Transverse colon (tissue), 4 donors: ENCODE results near the gene CDH13. TPM values are rescaled to one million over a fixed set of nuclear protein-coding genes. Genes with fewer than 3 reads are reported as not detected.
A peak's percentile ranks its signal among the peaks of the same experiment; 100 is the strongest.

Experiments
- DNase-seq: peaks from one replicate; pipeline ENCODE4 v3.0.0-alpha.2; 2019
- H3K27ac ChIP-seq, 4 donors: fragments of 200-600 bp; sonication (generic); 2 replicates each; pipeline ENCODE4 v1.5.1; 2016 to 2018; ENCODE audit warnings: inconsistent platforms in 4 of 4
- H3K27me3 ChIP-seq: fragments of 200-600 bp; sonication (generic); 2 replicates; pipeline ENCODE4 v1.5.1; 2017; ENCODE audit warnings: inconsistent platforms
- H3K36me3 ChIP-seq, 4 donors: fragments of 200-600 bp; sonication (generic); 2 replicates each; pipeline ENCODE4 v1.5.1; 2017 to 2019; ENCODE audit warnings: inconsistent platforms in 4 of 4
- H3K4me1 ChIP-seq, 4 donors: fragments of 200-600 bp; sonication (generic); 2 replicates each; pipeline ENCODE4 v1.5.1; 2017 to 2020; ENCODE audit warnings: inconsistent platforms in 4 of 4
- H3K4me3 ChIP-seq, 4 donors: fragments of 200-600 bp; sonication (generic); 1 replicate in 1 of 4; 2 replicates in 3 of 4; pipeline versions ENCODE4 v1.5.1 to v1.6.1; 2017 to 2019; ENCODE audit warnings: inconsistent platforms in 4 of 4
- H3K9me3 ChIP-seq, 2 donors: fragments of 200-600 bp; sonication (generic); 2 replicates each; pipeline ENCODE4 v1.5.1; 2017 to 2019; ENCODE audit warnings: inconsistent platforms in 2 of 2
- CTCF ChIP-seq, 5 experiments: fragments of 200-600 bp in 3 of 5; fragments of 450-650 bp in 2 of 5; sonication (generic) in 3 of 5; IDR thresholded peaks; 1 replicate in 2 of 5; 2 replicates in 3 of 5; pipeline ENCODE4 v1.5.1; 2016 to 2017; ENCODE audit warnings: antibody characterized with exemption in 5 of 5, inconsistent platforms in 3 of 5, mild to moderate bottlenecking in 2 of 5, moderate library complexity in 1 of 5
- EP300 ChIP-seq: sonication (generic); formaldehyde crosslinking; IDR thresholded peaks from one replicate; pipeline ENCODE4 v1.6.1; 2017; ENCODE audit warnings: antibody characterized with exemption, low read depth
- POLR2A ChIP-seq: fragments of 450-650 bp; IDR thresholded peaks from one replicate; pipeline ENCODE4 v1.6.1; 2016; ENCODE audit warnings: antibody characterized with exemption, mild to moderate bottlenecking, moderate library complexity
- POLR2AphosphoS5 ChIP-seq, 3 donors: sonication (generic); formaldehyde crosslinking; IDR thresholded peaks; one replicate each; pipeline ENCODE4 v1.6.1; 2016; ENCODE audit warnings: antibody characterized with exemption in 3 of 3
- WGBS, 2 donors: methylation state at CpG; one replicate each; pipeline ENCODE4 v1.1.5; 2018; ENCODE audit warnings: low coverage in 1 of 2; 5-methylcytosine and 5-hydroxymethylcytosine counted together
- in situ Hi-C, 4 donors: fragments of 200-750 bp; cut with MboI; loops; one replicate each; pipeline versions ENCODE4 v1.15.0 to v1.15.1; 2017; ENCODE audit warnings: low sequenced_read_pairs in 3 of 4, low pct_ligation_motif_present in 1 of 4, low pct_unique_long_range_greater_than_20kb in 1 of 4
- intact Hi-C: fragments of 100-400 bp; cut with DNase I; formaldehyde crosslinking; loops from one replicate; pipeline ENCODE4 v1.15.1; 2023; ENCODE audit warnings: low total_unique reads
- total RNA-seq, 4 donors: library from RNA; depleted of rRNA; stranded (reverse); fragments of >200 nt; gene quantifications; one replicate each; pipeline ENCODE4 v1.1.0, GENCODE V29; 2016

Gene CDH13
- total RNA-seq, 4 donors from 2014 or later, result 3.8 to 28.1 (median 5.8) TPM

DNA sequence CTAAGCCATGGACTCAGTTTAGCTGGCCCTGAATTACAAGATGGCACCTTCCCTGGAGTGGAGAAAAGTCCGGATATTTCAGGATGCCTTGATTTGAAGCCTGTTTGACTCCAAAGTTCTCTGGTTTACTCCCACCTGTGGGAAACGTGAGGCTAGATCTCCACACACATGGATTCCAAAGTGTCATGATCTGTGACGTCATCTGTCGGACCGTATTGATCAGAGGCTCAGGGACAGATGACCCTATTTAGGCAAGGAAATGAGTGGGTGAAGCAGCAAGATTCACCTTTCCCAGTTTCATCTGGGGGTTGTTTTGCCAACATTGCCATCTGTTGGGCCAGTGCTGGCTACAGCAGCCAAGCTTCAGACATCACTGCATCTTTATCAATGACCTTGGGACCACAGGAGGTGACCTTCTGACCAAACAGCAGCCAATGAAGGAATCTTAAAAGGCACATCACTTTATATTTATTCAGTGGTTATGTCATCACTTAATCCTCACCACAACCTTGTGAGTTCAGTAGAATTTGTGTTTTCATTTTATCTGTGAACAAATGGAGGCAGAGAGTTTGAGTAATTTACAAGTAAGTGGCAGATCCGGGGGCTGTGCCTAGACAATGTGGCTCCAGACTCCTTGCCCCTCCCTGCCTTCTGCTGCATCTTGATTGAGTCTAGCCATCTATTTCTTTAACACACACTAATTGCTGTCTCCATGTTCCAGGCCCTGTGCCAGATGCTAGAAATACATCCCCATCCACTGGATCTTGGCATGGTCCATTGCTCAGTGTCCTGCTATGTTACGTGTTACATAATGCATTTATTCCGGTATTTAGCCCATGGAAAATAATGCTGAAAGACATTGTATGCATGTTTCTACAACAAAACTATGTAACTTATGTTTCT is 1.5 kb upstream of the CDH13 start:
- Histone ChIP-seq H3K27ac (no peak overlapping the region), H3K36me3 (no peaks in the 10 kb centered on the region), H3K4me1 (peaks cover 10 to 19% (median 12%) of the 10 kb centered on the region in 4 donors), H3K9me3 (no peaks in the 10 kb centered on the region), H3K4me3 (no peak overlapping the region), H3K27me3 (peaks cover 63% of the 10 kb centered on the region)
- in situ Hi-C loops (no loop called here), intact Hi-C loops (no loop called here)
- no peak for TF ChIP-seq POLR2A
- TF ChIP-seq CTCF (IDR thresholded peaks at IDR 0.05), result no peak
- TF ChIP-seq EP300, result no peak
- no peak for TF ChIP-seq POLR2AphosphoS5 (IDR thresholded peaks at IDR 0.05)
- 88 to 90% methylated on average over 4 to 8 of the region's 8 CpGs for WGBS, 2 donors
- DNase-seq, result no peak

- intact Hi-C loops, result no loop called here
- TF ChIP-seq POLR2A, result no peak
- no peak for TF ChIP-seq CTCF (IDR thresholded peaks at IDR 0.05)
- TF ChIP-seq EP300, result no peak
- TF ChIP-seq POLR2AphosphoS5 (IDR thresholded peaks at IDR 0.05), result no peak
- Histone ChIP-seq H3K9me3 (no peaks in the 10 kb centered on the region), H3K4me3 (peak overlapping the region; percentile 30 to 54 (median 40)), H3K4me1 (peaks cover 10 to 19% (median 12%) of the 10 kb centered on the region in 4 donors), H3K27ac (peak overlapping the region in 2 of 4 donors; percentile 48 to 54), H3K27me3 (peaks cover 64% of the 10 kb centered on the region), H3K36me3 (no peaks in the 10 kb centered on the region)
- WGBS, 2 donors, result 13 to 24% methylated on average over 3 to 11 of the region's 13 CpGs
- DNase-seq, result peak; percentile 26
- in situ Hi-C loops, result no loop called here
These were observed 1.3 kb downstream of the CDH13 start for GRCh38 chr16:82628088-82628423.

- no peaks in the 10 kb centered on the region for H3K36me3 ChIP-seq
- H3K27me3 ChIP-seq, result peaks cover 64% of the 10 kb centered on the region
- in situ Hi-C loops (no loop called here), intact Hi-C loops (no loop called here)
- 56% methylated on average over 3 of the region's 3 CpGs; no CpG with 5 or more reads in 1 of the 2 donors for WGBS, 2 donors
- TF ChIP-seq POLR2AphosphoS5 (IDR thresholded peaks at IDR 0.05), result no peak
- peak overlapping the region in 2 of 4 donors; percentile 19 to 31 for H3K27ac ChIP-seq
- peaks cover 10 to 19% (median 13%) of the 10 kb centered on the region in 4 donors for H3K4me1 ChIP-seq
- H3K4me3 ChIP-seq, result no peak overlapping the region
- DNase-seq, result no peak
- H3K9me3 ChIP-seq, result no peaks in the 10 kb centered on the region
These were observed 1.9 kb downstream of the CDH13 start for GRCh38 chr16:82628711-82629110.

- intact Hi-C loops, result no loop called here
- in situ Hi-C loops, result no loop called here
These were observed 2.8 kb downstream of the CDH13 start for GRCh38 chr16:82629441-82630027.

More at GRCh38 chr16:82629441-82630027, 2.8 kb downstream of the CDH13 start:
- Histone ChIP-seq H3K4me3 (no peak overlapping the region), H3K27me3 (peaks cover 58% of the 10 kb centered on the region), H3K4me1 (peaks cover 16 to 28% (median 20%) of the 10 kb centered on the region in 4 donors), H3K36me3 (no peaks in the 10 kb centered on the region), H3K9me3 (no peaks in the 10 kb centered on the region), H3K27ac (peak overlapping the region in 2 of 4 donors; percentile 19 to 31)
- WGBS, 2 donors, result 45 to 62% methylated on average over 8 of the region's 8 CpGs
- no peak for DNase-seq
- TF ChIP-seq CTCF (IDR thresholded peaks at IDR 0.05) (no peak), POLR2AphosphoS5 (IDR thresholded peaks at IDR 0.05) (peak in 1 of 3 donors; percentile 13), POLR2A (no peak), EP300 (no peak)
